GM21737 (cell line): Measurements from ENCODE around the gene CCDC78.

Experiments used
- ATAC-seq: cut with Tn5 transposase; IDR thresholded peaks from one replicate; pipeline ENCODE4 v1.9.1; 2021; ENCODE audit warnings: mild to moderate bottlenecking, moderate library complexity; ENCODE audit not compliant: unreplicated experiment

Gene CCDC78

GRCh38 chr16:740459-740763 is 14.2 kb upstream of the CCDC78 start:
- ATAC-seq, result peak; percentile 25

- ATAC-seq, result no peak
Observed at GRCh38 chr16:739560-740458, 13.6 kb upstream of the CCDC78 start.

GRCh38 chr16:736936-737481 is 10.8 kb upstream of the CCDC78 start:
- no peak for ATAC-seq

- no peak for ATAC-seq
Observed at GRCh38 chr16:735982-736453, 9.8 kb upstream of the CCDC78 start.

GRCh38 chr16:734981-735881 is 9.0 kb upstream of the CCDC78 start:
- ATAC-seq, result no peak

GRCh38 chr16:734208-734980 is 8.2 kb upstream of the CCDC78 start:
- ATAC-seq, result no peak

- ATAC-seq, result no peak
Observed at GRCh38 chr16:733382-734207, 7.4 kb upstream of the CCDC78 start.

- no peak for ATAC-seq
Observed at GRCh38 chr16:732936-733335, 6.7 kb upstream of the CCDC78 start.

- no peak for ATAC-seq
Observed at GRCh38 chr16:732332-732731, 6.1 kb upstream of the CCDC78 start.

- ATAC-seq, result no peak
Observed at GRCh38 chr16:730666-731509, 4.6 kb upstream of the CCDC78 start.

GRCh38 chr16:729768-730665 is 3.8 kb upstream of the CCDC78 start:
- ATAC-seq, result no peak

GRCh38 chr16:728890-729744 is 2.9 kb upstream of the CCDC78 start:
- no peak for ATAC-seq

- ATAC-seq, result peak; percentile 31
Observed at GRCh38 chr16:728131-728889, 2.1 kb upstream of the CCDC78 start.

- ATAC-seq, result no peak
Observed at GRCh38 chr16:727291-727977, 1.2 kb upstream of the CCDC78 start.

GRCh38 chr16:726188-726437 is 130 bp downstream of the CCDC78 start:
- ATAC-seq, result no peak
